Measurements from ENCODE around the gene PXDC1.
"Not testable (repeated sequence)": the region's sequence is repeated elsewhere in the genome, so short reads cannot be mapped to it uniquely, and the experiment has no call there.

The PXDC1 gene

DNA sequence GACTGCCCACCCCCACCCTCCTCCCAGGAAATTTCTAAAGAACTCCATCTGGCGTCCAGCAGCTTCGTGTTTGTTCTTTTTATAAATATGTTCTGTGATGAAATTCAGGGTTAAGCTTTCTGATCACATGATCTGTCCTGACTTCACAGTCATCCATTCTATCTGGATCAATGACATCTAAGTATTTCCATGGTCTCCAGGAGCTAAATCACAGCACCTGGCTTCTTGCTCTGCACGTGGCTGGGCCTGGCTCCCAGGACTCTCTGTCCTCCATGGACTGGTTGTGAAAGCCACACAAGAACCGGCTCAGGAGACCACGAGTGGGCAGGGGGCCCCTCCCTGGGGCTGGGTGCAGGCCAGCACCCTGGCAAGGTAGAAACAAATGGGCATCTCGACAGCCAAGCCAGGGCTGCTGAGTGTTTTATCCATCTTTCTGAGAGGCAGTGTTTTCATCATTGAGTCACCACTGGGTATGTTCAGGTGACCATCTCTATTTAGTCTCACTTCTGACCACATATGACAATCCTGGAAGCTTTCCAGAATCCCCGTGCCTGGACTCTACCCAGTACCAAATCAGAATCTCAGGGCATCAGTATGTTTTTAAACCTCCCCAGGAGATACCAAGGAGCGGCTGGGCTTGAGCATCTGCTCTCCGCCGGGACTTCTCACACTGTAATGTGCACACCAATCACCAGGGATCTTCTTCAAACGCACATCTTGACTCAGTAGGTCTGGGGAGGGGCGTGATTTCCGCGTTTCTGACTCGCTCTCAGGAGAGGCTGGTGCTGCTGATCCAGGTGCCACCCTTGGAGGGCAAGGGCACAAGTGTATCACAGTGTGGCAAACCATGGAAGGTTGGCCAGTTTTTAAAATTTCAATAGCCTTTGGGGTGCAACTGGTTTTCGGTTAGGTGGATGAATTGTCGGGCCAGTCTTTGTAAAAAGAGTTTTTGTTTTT, 31.6 kb upstream of the PXDC1 start:
- DNase-seq (ENCODE audit: low read depth in 2 of 2), result no peak

DNA sequence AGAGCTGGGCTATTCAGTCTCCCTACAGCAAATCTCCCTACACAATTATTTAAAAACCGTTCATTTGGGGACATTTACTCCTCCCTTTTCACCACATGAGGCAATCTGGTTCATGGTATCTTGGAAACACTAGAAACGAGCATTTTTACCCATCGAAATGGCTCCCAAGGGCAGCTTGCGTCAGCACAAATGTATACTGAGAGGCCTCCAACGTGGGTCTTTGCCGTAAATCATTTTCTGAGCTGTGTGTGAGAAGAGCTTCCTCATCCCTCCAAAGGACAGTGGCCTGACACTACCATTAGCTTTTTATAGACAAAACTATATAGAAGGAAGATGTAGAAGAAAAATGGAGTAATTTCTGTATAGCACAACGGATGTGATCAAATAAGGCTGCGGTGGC, 30.0 kb upstream of the PXDC1 start:
- DNase-seq (ENCODE audit: low read depth in 2 of 2), result no peak

GRCh38 chr6:3779574-3779849, 28.0 kb upstream of the PXDC1 start:
- DNase-seq (ENCODE audit: low read depth in 2 of 2), result no peak

GRCh38 chr6:3778701-3779573, 27.4 kb upstream of the PXDC1 start:
- no peak for DNase-seq (ENCODE audit: low read depth in 2 of 2)

GRCh38 chr6:3777730-3778461, 26.4 kb upstream of the PXDC1 start:
- no peak for DNase-seq (ENCODE audit: low read depth in 2 of 2)

DNA sequence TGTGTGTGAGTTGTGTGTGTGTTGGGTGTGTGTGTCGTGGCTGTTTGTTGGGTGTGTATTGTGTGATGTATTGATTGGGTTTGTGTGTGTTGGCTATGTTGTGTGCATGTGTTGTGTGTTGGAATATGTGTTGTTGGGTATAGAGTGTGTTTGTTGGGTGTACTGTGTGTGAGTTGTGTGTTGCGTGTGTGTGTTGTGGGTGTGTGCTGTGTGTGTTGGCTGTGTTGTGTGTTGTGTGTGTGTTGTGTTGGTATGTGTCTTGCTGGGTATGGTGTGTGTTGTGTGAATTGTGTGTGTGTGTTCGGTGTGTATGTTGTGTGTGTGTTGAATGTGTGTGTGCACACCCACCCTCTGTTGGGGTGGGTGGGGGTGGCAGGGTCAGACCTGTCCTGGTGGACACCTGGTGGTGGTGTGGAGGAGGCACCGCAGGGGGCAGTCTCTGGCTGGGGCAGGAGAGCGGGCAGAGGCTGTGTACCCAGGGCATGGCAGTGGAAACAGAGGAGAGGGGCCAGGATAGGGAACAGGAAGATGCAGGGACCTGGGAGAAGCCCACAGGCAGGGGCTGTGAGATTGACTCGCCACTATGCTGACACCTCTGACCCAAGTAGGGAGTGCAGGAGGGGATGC, 25.5 kb upstream of the PXDC1 start:
- no peak for DNase-seq (ENCODE audit: low read depth in 2 of 2)

- DNase-seq (ENCODE audit: low read depth in 2 of 2), result no peak
These were observed 24.3 kb upstream of the PXDC1 start for GRCh38 chr6:3775847-3776246.

DNA sequence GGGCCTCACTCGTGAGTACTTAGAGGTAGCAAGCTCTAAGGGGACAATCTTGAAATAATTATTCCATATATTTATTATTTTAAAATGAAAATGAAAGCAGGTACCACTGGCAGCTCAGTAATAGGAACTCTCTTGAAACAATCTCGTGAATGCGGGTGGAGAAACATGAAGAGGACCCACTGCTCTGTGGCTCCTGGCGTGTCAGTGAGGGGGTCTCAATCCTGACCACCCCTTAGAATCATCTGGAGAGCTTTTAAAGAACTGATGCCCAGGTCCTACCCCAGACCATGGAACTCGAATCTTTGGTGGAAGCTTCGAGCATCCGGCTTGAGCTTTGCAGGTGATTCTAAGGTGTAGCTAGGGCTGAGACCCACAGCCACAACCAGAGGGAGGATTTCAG, 23.9 kb upstream of the PXDC1 start:
- DNase-seq (ENCODE audit: low read depth in 2 of 2), result no peak

DNA sequence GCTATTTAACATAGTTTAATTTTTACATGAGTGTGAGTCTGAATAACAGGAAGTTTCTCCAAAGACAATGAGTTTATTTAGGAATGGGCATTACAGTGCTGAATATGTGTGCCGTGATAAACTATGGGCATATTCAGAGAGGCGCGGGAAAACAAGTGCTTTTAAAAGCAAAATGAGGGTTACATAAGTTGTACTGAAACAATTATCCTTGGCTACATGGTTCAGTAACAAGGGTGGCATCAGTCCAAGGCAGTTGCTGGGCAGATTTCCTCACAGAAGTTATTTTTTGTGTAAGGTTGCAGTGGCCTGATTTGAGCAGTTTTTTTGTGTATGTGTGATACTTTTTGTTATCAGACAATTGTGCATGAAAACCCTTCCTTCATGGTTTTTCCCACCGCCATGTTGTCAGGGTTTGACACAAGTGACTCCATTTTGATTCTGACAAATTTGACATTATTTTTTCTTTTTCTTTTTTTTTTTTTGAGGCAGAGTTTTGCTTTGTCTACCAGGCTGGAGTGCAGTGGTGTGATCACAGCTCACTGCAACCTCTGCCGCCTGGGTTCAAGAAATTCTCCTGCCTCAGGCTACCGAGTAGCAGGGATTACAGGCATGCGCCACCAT, 22.3 kb upstream of the PXDC1 start:
- DNase-seq (ENCODE audit: low read depth in 2 of 2), result no peak

- DNase-seq (ENCODE audit: low read depth in 2 of 2), result not testable (repeated sequence)
These were observed 20.9 kb upstream of the PXDC1 start for GRCh38 chr6:3772127-3772999.

DNA sequence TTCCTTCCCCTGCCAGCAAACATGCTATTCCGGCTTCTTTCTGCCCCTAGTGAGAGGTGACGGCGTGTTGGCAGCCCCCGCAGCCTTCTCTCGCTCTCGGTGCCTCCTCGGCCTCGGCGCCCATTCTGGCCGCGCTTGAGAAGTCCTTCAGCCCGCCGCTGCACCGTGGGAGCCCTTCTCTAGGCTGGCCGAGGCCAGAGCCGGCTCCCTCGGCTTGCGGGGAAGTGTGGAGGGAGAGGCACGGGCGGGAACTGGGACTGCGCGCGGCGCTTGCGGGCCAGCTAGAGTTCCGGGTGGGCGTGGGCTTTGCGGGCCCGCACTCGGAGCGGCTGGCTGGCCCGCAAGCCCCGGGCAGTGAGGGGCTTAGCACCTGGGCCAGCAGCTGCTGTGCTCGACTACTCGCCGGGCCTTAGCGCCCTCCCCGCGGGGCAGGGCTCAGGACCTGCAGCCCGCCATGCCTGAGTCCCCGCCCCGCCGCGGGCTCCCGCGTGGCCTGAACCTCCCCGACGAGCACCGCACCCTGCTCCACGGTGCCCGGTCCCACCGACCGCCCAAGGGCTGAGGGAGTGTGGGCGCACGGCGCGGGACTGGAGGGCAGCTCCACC, 20.0 kb upstream of the PXDC1 start:
- DNase-seq (ENCODE audit: low read depth in 2 of 2), result no peak

DNA sequence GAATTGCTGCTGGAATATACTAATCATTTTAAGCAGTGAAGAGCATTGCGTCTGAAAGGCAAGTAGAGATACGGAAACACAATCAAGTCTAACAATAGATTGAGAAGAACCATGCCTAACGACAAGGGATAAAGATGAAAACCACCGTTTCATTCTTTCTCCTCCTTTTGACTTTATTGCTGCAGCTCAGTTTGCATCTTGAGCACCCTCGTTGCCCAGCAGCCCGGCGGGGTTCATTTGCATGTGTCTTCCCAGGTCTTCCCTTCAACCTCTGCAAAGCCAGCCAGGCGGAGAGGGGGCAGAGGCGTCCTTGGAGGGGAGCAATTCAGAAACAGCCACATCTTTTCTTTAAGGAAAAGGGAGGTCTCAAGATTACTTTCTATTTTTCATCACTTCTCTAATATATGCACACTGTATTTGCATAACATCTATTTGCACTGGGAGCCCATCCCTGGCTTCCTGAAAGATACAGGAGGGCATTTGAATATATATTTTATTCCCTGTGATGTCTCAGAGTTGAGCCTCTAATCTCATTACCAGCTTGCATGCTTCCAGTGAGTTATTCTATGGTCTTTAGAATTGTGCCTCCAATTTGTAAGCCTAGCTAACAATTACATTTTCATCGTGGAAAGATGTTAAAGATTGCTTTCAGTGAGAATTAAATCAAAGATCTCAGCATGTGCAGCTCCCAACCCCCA, 18.7 kb upstream of the PXDC1 start:
- DNase-seq (ENCODE audit: low read depth in 2 of 2), result no peak

DNA sequence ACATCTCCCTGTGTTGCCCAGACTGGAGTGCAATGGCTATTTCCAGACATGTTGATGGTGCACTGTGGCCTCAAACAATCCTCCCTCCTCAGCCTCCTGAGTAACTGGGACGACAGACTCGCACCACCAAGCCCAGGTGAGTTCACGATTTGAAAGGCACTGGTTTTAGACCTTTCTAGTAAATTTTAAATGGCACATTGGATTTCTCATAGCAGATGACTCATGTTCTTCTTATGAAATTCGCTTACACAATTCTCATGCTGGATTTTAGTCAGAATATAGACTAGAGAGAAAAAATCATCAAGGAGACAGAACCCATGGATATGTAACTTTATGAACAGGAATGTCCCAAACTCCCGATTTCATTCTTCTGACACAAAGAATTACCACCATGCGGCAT, 18.1 kb upstream of the PXDC1 start:
- no peak for DNase-seq (ENCODE audit: low read depth in 2 of 2)

DNA sequence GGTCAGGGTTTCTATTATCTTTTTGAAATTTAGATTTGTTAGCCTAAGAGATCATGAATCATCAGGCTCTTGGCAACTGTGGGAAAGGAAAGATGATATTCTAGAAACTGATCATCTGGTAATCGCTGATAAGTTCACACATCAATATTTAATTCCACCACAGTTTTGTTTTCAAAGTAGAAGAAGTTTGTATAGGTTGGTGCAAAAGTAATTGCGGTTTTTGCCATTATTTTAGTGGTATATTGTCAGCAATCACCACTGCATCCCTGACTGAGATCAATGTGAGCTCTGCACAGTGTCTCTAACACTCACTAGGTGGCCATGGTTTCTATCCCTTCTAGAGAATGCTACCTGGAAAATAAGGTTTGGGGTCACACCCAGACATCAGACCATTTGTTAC, 17.0 kb upstream of the PXDC1 start:
- DNase-seq (ENCODE audit: low read depth in 2 of 2), result no peak

DNA sequence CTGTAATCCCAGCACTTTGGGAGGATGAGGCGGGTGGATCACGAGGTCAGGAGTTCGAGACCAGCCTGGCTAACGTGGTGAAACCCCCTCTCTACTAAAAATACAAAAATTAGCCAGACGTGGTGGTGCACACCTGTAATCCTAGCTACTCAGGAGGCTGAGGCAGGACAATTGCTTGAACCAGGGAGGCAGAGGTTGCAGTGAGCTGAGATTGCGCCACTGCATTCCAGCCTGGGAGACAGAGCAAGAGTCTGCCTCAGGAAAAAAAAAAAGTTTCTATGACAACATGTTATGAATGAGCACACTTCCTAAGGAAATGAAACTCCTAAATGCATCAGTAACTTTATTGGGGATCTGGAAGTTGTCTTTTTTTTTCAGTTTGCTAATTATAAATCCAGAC, 16.0 kb upstream of the PXDC1 start:
- DNase-seq (ENCODE audit: low read depth in 2 of 2), result not testable (repeated sequence)

GRCh38 chr6:3766214-3766613, 14.7 kb upstream of the PXDC1 start:
- DNase-seq (ENCODE audit: low read depth in 2 of 2), result no peak

GRCh38 chr6:3765415-3765814, 13.9 kb upstream of the PXDC1 start:
- no peak for DNase-seq (ENCODE audit: low read depth in 2 of 2)

- no peak for DNase-seq (ENCODE audit: low read depth in 2 of 2)
These were observed 13.2 kb upstream of the PXDC1 start for GRCh38 chr6:3764516-3765335.

Measured in fibroblast of skin of left biceps (primary cell).